ENCODE results near the gene CHN2. TPM values are rescaled to one million over a fixed set of nuclear protein-coding genes. Genes with fewer than 3 reads are reported as not detected.

The CHN2 gene
- total RNA-seq, 1 experiment from 2014 or later, result 5.0 TPM

DNA sequence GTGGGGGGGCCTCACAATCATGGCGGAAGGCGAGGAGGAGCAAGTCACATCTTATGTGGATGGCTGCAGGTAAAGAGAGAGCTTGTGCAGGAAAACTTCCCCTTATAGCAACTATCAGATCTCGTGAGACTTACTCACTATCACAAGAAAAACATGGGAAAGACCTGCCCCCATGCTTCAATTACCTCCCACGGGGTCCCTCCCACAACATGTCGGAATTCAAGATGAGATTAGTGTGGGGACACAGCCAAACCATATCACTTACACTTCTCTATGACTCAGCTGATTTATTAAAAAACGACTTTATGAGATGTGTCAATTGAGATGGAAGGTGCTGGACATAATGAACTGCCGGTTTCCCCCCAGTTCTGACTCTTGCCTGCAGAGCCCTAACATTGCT is 23.8 kb upstream of the CHN2 start (continued):
- no peak for TF ChIP-seq ETV6 (CRISPR knock-in tag; IDR thresholded peaks at IDR 0.05)
- TF ChIP-seq ZNF138 (CRISPR knock-in tag; conservative IDR thresholded peaks at IDR 0.05), result no peak
- TF ChIP-seq TCF7 (CRISPR knock-in tag; IDR thresholded peaks at IDR 0.05; ENCODE audit: low read depth), result no peak
- TF ChIP-seq, protein P1, sequence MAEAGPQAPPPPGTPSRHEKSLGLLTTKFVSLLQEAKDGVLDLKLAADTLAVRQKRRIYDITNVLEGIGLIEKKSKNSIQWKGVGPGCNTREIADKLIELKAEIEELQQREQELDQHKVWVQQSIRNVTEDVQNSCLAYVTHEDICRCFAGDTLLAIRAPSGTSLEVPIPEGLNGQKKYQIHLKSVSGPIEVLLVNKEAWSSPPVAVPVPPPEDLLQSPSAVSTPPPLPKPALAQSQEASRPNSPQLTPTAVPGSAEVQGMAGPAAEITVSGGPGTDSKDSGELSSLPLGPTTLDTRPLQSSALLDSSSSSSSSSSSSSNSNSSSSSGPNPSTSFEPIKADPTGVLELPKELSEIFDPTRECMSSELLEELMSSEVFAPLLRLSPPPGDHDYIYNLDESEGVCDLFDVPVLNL (CRISPR knock-in tag; IDR thresholded peaks at IDR 0.05; ENCODE audit: borderline replicate concordance, low read depth), result no peak
- TF ChIP-seq, protein P2, sequence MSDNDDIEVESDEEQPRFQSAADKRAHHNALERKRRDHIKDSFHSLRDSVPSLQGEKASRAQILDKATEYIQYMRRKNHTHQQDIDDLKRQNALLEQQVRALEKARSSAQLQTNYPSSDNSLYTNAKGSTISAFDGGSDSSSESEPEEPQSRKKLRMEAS (CRISPR knock-in tag; IDR thresholded peaks at IDR 0.05), result no peak
- TF ChIP-seq, protein P3, sequence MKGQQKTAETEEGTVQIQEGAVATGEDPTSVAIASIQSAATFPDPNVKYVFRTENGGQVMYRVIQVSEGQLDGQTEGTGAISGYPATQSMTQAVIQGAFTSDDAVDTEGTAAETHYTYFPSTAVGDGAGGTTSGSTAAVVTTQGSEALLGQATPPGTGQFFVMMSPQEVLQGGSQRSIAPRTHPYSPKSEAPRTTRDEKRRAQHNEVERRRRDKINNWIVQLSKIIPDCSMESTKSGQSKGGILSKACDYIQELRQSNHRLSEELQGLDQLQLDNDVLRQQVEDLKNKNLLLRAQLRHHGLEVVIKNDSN (CRISPR knock-in tag; IDR thresholded peaks at IDR 0.05), result no peak
- TF ChIP-seq, protein P4, sequence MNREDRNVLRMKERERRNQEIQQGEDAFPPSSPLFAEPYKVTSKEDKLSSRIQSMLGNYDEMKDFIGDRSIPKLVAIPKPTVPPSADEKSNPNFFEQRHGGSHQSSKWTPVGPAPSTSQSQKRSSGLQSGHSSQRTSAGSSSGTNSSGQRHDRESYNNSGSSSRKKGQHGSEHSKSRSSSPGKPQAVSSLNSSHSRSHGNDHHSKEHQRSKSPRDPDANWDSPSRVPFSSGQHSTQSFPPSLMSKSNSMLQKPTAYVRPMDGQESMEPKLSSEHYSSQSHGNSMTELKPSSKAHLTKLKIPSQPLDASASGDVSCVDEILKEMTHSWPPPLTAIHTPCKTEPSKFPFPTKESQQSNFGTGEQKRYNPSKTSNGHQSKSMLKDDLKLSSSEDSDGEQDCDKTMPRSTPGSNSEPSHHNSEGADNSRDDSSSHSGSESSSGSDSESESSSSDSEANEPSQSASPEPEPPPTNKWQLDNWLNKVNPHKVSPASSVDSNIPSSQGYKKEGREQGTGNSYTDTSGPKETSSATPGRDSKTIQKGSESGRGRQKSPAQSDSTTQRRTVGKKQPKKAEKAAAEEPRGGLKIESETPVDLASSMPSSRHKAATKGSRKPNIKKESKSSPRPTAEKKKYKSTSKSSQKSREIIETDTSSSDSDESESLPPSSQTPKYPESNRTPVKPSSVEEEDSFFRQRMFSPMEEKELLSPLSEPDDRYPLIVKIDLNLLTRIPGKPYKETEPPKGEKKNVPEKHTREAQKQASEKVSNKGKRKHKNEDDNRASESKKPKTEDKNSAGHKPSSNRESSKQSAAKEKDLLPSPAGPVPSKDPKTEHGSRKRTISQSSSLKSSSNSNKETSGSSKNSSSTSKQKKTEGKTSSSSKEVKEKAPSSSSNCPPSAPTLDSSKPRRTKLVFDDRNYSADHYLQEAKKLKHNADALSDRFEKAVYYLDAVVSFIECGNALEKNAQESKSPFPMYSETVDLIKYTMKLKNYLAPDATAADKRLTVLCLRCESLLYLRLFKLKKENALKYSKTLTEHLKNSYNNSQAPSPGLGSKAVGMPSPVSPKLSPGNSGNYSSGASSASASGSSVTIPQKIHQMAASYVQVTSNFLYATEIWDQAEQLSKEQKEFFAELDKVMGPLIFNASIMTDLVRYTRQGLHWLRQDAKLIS (CRISPR knock-in tag; IDR thresholded peaks at IDR 0.05; ENCODE audit: borderline replicate concordance), result no peak
- TF ChIP-seq TEAD4 (CRISPR knock-in tag; IDR thresholded peaks at IDR 0.05), result no peak
- TF ChIP-seq, protein P5, sequence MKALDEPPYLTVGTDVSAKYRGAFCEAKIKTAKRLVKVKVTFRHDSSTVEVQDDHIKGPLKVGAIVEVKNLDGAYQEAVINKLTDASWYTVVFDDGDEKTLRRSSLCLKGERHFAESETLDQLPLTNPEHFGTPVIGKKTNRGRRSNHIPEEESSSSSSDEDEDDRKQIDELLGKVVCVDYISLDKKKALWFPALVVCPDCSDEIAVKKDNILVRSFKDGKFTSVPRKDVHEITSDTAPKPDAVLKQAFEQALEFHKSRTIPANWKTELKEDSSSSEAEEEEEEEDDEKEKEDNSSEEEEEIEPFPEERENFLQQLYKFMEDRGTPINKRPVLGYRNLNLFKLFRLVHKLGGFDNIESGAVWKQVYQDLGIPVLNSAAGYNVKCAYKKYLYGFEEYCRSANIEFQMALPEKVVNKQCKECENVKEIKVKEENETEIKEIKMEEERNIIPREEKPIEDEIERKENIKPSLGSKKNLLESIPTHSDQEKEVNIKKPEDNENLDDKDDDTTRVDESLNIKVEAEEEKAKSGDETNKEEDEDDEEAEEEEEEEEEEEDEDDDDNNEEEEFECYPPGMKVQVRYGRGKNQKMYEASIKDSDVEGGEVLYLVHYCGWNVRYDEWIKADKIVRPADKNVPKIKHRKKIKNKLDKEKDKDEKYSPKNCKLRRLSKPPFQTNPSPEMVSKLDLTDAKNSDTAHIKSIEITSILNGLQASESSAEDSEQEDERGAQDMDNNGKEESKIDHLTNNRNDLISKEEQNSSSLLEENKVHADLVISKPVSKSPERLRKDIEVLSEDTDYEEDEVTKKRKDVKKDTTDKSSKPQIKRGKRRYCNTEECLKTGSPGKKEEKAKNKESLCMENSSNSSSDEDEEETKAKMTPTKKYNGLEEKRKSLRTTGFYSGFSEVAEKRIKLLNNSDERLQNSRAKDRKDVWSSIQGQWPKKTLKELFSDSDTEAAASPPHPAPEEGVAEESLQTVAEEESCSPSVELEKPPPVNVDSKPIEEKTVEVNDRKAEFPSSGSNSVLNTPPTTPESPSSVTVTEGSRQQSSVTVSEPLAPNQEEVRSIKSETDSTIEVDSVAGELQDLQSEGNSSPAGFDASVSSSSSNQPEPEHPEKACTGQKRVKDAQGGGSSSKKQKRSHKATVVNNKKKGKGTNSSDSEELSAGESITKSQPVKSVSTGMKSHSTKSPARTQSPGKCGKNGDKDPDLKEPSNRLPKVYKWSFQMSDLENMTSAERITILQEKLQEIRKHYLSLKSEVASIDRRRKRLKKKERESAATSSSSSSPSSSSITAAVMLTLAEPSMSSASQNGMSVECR (CRISPR knock-in tag; IDR thresholded peaks at IDR 0.05; ENCODE audit: borderline replicate concordance), result no peak

DNA sequence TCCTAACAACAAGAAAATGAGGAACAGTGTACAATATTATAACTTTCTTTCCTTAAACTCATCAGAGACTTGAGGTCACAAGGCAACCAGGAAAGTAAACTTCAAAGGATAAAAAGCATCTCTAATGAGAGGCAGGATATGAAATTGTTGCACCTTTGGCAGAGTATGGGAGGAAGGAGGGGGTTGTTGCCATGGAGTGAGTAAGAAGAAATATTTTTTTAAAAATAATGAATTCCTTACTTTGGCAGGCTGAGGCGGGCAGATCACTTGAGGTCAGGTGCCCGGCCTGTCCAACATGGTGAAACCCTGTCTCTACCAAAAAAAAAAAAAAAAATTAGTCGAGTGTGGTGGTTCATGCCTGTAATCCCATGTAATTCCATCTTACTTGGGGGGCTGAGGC is 21.1 kb upstream of the CHN2 start:
- DNase-seq (ENCODE audit: low spot score), result no peak
- Mint-ChIP-seq H3K4me3 (no peak overlapping the region), H3K4me1 (no peaks in the 10 kb centered on the region), H3K36me3 (peaks cover 4% of the 10 kb centered on the region), H3K27ac (no peak overlapping the region), H3K9me3 (peaks cover 5% of the 10 kb centered on the region), H3K27me3 (ENCODE audit: low read depth) (no peaks in the 10 kb centered on the region)
- POLR2A ChIA-PET, result no interaction called here
- ATAC-seq, result no peak
- CTCF ChIA-PET, result interaction anchor here (0.7 to 1.0 kb wide), 4 partner anchors 16 to 247 kb away, joined by 3 to 4 read pairs (median 3); no protein-coding TSS in a partner anchor
- no peak for TF ChIP-seq TP53 (CRISPR knock-in tag; IDR thresholded peaks at IDR 0.05)
- no peak for TF ChIP-seq ZNF232 (CRISPR knock-in tag; IDR thresholded peaks at IDR 0.05)
- no peak for TF ChIP-seq IRF2 (CRISPR knock-in tag; IDR thresholded peaks at IDR 0.05; ENCODE audit: borderline replicate concordance, low read depth)
- TF ChIP-seq ZNF317 (CRISPR knock-in tag; IDR thresholded peaks at IDR 0.05; ENCODE audit: borderline replicate concordance, low read depth), result no peak
- TF ChIP-seq MXD4 (CRISPR knock-in tag; IDR thresholded peaks at IDR 0.05; ENCODE audit: borderline replicate concordance), result no peak
- TF ChIP-seq CREM (CRISPR knock-in tag; IDR thresholded peaks at IDR 0.05), result no peak
- TF ChIP-seq, protein P6, sequence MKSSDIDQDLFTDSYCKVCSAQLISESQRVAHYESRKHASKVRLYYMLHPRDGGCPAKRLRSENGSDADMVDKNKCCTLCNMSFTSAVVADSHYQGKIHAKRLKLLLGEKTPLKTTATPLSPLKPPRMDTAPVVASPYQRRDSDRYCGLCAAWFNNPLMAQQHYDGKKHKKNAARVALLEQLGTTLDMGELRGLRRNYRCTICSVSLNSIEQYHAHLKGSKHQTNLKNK (CRISPR knock-in tag; IDR thresholded peaks at IDR 0.05), result no peak
- TF ChIP-seq ZNF263 (CRISPR knock-in tag; IDR thresholded peaks at IDR 0.05; ENCODE audit: low read depth), result no peak
- TF ChIP-seq, protein P7, sequence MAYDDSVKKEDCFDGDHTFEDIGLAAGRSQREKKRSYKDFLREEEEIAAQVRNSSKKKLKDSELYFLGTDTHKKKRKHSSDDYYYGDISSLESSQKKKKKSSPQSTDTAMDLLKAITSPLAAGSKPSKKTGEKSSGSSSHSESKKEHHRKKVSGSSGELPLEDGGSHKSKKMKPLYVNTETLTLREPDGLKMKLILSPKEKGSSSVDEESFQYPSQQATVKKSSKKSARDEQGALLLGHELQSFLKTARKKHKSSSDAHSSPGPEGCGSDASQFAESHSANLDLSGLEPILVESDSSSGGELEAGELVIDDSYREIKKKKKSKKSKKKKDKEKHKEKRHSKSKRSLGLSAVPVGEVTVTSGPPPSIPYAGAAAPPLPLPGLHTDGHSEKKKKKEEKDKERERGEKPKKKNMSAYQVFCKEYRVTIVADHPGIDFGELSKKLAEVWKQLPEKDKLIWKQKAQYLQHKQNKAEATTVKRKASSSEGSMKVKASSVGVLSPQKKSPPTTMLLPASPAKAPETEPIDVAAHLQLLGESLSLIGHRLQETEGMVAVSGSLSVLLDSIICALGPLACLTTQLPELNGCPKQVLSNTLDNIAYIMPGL (CRISPR knock-in tag; IDR thresholded peaks at IDR 0.05), result no peak
- TF ChIP-seq NR2C2 (CRISPR knock-in tag; IDR thresholded peaks at IDR 0.05), result no peak
- TF ChIP-seq, protein P3 (CRISPR knock-in tag; IDR thresholded peaks at IDR 0.05), result no peak
- no peak for TF ChIP-seq SP1 (CRISPR knock-in tag; conservative IDR thresholded peaks at IDR 0.05)
- TF ChIP-seq GRHL2 (CRISPR knock-in tag; IDR thresholded peaks at IDR 0.05; ENCODE audit: insufficient replicate concordance, severe bottlenecking), result no peak
- no peak for TF ChIP-seq SMAD4 (CRISPR knock-in tag; IDR thresholded peaks at IDR 0.05)

Data from WTC11 (cell line).